Central memory CD8-positive, alpha-beta T cell (primary cell): ENCODE results near the gene BRF1.

ENCODE experiments used
- ATAC-seq: fragments of 150-1000 bp; cut with Tn5 transposase; replicated peaks from 2 replicates; pipeline ENCODE4 v1.10.0; 2022; ENCODE audit warnings: mild to moderate bottlenecking, moderate FRiP score, moderate number of reproducible peaks; ENCODE audit not compliant: poor library complexity, severe bottlenecking; ENCODE audit errors: extremely low read depth
- DNase-seq, 2 donors: peaks; one replicate each; pipeline ENCODE4 v3.0.0; 2021; ENCODE audit warnings: low spot score in 2 of 2
- H3K27ac Mint-ChIP-seq: one replicate; pipeline ENCODE4 v1.8.0; 2022; ENCODE audit warnings: low read depth, mild to moderate bottlenecking, moderate library complexity, mixed read lengths
- H3K27me3 Mint-ChIP-seq: one replicate; pipeline ENCODE4 v1.8.0; 2022; ENCODE audit warnings: mixed read lengths
- H3K36me3 Mint-ChIP-seq: one replicate; pipeline ENCODE4 v1.8.0; 2022; ENCODE audit warnings: mild to moderate bottlenecking, moderate library complexity, mixed read lengths; ENCODE audit not compliant: insufficient read depth
- H3K4me1 Mint-ChIP-seq: one replicate; pipeline ENCODE4 v1.8.0; 2022; ENCODE audit warnings: mixed read lengths
- H3K4me3 Mint-ChIP-seq: one replicate; pipeline ENCODE4 v1.8.0; 2022; ENCODE audit warnings: mild to moderate bottlenecking, moderate library complexity, mixed read lengths
- H3K9me3 Mint-ChIP-seq: one replicate; pipeline ENCODE4 v1.8.0; 2022; ENCODE audit warnings: mixed read lengths

BRF1 gene

GRCh38 chr14:105200641-105201040 lies 100.2 kb downstream of the BRF1 start:
- Mint-ChIP-seq H3K4me3 (no peak overlapping the region), H3K9me3 (no peaks in the 10 kb centered on the region), H3K27ac (no peak overlapping the region), H3K36me3 (peaks cover 11% of the 10 kb centered on the region), H3K4me1 (peaks cover 6% of the 10 kb centered on the region), H3K27me3 (peaks cover 40% of the 10 kb centered on the region)
- ATAC-seq = no peak
- DNase-seq = no peak

GRCh38 chr14:105200074-105200473 lies 100.7 kb downstream of the BRF1 start:
- no peak overlapping the region for H3K4me3 Mint-ChIP-seq
- peaks cover 11% of the 10 kb centered on the region for H3K36me3 Mint-ChIP-seq
- peak overlapping the region; percentile 13 for H3K27ac Mint-ChIP-seq
- H3K9me3 Mint-ChIP-seq = no peaks in the 10 kb centered on the region
- peaks cover 6% of the 10 kb centered on the region for H3K4me1 Mint-ChIP-seq
- peaks cover 44% of the 10 kb centered on the region for H3K27me3 Mint-ChIP-seq
- no peak for DNase-seq
- no peak for ATAC-seq

GRCh38 chr14:105199093-105199492 lies 101.7 kb downstream of the BRF1 start:
- Mint-ChIP-seq H3K27me3 (peaks cover 54% of the 10 kb centered on the region), H3K4me3 (no peak overlapping the region), H3K36me3 (peaks cover 8% of the 10 kb centered on the region), H3K4me1 (peaks cover 13% of the 10 kb centered on the region), H3K27ac (peak overlapping the region; percentile 62), H3K9me3 (no peaks in the 10 kb centered on the region)
- DNase-seq (no peak), ATAC-seq (no peak)

DNA sequence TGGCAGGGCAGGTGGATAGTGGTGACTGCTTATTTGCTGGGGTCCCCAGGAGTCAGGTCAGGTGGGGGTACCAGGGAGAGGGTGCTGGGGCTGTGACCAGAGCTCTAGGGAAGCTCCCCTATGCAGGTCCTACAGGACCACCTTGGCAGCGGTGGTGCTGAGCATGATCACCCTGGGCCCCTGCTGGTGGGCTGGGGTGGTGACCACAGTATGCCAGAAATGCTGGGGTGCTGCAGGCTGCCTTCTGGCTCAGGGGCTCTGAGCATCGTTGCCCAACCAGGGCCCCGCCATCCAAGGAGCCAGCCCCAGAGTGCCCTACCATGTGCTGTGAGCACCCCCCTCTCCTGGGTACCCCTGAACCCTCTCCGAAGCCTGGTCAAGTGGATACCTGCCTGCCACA lies 102.2 kb downstream of the BRF1 start:
- no peak overlapping the region for H3K4me3 Mint-ChIP-seq
- H3K27me3 Mint-ChIP-seq = peaks cover 59% of the 10 kb centered on the region
- peaks cover 18% of the 10 kb centered on the region for H3K4me1 Mint-ChIP-seq

DNA sequence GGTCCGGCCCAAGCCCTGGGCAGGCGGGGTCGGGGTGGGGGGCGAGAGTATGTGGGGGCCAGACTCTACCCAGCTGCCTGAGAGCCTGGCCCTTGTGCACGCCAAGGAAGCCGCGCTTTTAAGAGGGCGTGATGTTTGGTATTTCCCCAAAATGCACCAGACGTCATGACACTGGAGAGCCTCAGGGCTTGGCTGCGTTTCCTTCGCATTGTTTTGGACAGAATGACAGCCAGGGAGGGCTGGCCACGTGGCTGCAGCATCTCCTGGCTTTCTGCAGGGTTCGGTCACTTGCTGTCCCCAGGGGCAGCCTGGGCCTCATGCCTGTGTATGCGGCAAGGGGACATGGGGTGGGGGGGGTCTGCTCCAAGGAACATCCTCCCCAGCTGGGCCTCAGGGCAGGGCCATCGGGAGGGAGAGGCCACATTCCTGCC lies 103.6 kb downstream of the BRF1 start:
- Mint-ChIP-seq H3K9me3 (no peaks in the 10 kb centered on the region), H3K27ac (no peak overlapping the region), H3K4me3 (no peak overlapping the region), H3K4me1 (peaks cover 19% of the 10 kb centered on the region), H3K36me3 (peaks cover 6% of the 10 kb centered on the region), H3K27me3 (peaks cover 60% of the 10 kb centered on the region)
- ATAC-seq (no peak), DNase-seq (no peak)

More for the DNA sequence above, 102.2 kb downstream of the BRF1 start:
- peaks cover 8% of the 10 kb centered on the region for H3K36me3 Mint-ChIP-seq
- H3K27ac Mint-ChIP-seq = peak overlapping the region; percentile 62
- DNase-seq (no peak), ATAC-seq (no peak)
- H3K9me3 Mint-ChIP-seq = no peaks in the 10 kb centered on the region

DNA sequence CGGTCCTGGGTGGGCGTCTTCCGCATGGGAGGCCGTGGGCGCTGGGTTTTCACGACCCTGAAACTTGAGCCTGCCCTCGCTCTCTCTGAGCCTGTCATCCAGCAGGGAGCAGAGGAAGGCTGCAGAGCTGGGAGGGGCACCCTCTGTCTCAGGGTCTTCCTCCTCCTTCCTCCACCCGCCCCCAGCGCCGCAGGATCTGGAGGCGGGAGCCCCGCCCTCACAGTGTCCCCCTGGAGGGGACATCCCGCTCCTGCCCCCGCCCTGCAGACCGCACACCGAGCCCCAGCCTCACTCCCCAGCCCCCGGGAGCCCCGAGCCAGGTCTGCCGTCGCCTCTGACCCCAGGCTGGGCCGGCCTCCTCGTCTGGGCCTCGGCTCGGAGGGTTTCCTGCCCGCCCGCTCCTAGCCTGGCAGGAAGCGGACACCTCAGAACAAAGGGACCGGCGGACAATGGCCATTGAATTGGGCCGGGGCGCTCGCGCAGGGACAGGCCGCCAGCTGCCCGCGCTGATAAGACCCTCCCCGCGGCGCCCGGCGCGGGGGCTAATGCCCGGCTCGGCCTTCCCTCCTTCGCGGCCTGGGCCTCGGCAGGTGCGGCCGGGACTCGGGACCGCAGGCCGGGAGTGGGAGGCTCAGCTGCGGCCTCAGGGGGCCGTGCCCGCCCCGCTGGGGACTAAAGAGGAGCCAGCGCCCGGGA lies 104.4 kb downstream of the BRF1 start:
- DNase-seq (no peak), ATAC-seq (no peak)
- H3K4me1 Mint-ChIP-seq = peaks cover 19% of the 10 kb centered on the region
- H3K36me3 Mint-ChIP-seq = peaks cover 4% of the 10 kb centered on the region
- H3K27ac Mint-ChIP-seq = no peak overlapping the region
- peaks cover 60% of the 10 kb centered on the region for H3K27me3 Mint-ChIP-seq
- no peaks in the 10 kb centered on the region for H3K9me3 Mint-ChIP-seq
- H3K4me3 Mint-ChIP-seq = peak overlapping the region; percentile 50

DNA sequence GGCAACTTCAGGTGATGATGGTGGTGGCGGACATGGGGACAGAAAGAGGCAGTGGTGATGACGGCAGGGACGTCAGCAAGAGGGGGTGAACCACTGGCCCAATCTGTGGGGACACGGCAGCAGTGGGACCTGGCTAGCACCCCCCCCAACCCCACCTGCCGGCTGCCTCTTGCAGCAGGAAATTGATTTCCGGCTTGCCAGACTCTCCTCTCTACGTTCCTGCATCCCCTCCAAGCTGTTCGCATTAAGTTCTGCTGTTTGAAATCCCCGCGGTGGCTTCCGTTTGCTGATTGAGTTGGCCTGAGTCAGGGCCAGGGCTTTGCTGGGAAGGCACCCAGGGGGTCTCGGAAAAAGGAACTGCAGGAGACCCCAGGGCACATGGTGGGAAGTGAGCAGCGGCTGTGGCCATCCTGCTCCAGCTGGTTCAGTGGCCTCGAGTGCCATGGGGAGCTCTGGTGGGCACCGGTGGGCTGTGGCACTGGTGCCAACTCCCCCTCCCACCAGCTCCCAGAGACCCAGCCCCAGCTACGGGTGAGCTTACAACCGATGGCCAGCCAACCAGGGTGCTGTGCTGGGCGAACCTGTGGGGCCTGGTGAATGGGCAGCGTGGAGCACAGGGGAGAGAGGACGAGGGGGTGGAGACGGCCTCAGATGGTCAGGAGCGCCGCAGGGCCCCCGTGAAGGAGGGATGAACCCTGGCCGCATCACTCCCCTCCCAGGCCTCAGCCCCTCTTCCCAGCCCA lies 105.1 kb downstream of the BRF1 start:
- peaks cover 56% of the 10 kb centered on the region for H3K27me3 Mint-ChIP-seq
- peak overlapping the region; percentile 50 for H3K4me3 Mint-ChIP-seq
- H3K9me3 Mint-ChIP-seq = no peaks in the 10 kb centered on the region
- no peak for ATAC-seq
- H3K36me3 Mint-ChIP-seq = peaks cover 4% of the 10 kb centered on the region
- H3K27ac Mint-ChIP-seq = no peak overlapping the region
- no peak for DNase-seq
- peaks cover 19% of the 10 kb centered on the region for H3K4me1 Mint-ChIP-seq

DNA sequence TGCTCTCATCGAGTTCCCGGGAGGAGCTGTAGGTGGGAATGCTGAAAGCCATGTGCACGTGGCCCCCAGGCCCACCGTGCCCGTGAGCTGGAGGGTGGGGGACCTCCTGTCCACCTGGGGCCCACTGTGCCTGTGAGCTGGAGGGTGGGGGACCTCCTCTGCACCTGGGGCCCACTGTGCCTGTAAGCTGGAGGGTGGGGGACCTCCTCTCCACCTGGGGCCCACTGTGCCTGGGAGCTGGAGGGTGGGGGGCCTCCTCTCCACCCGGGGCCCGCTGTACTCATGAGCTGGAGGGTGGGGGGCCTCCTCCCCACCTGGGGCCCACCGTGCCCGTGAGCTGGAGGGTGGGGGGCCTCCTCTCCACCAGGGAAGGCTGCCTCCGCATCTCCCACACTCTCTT lies 105.8 kb downstream of the BRF1 start:
- ATAC-seq (no peak), DNase-seq (no peak)
- H3K4me3 Mint-ChIP-seq = no peak overlapping the region
- no peak overlapping the region for H3K27ac Mint-ChIP-seq
- H3K36me3 Mint-ChIP-seq = peaks cover 4% of the 10 kb centered on the region
- peaks cover 50% of the 10 kb centered on the region for H3K27me3 Mint-ChIP-seq
- peaks cover 19% of the 10 kb centered on the region for H3K4me1 Mint-ChIP-seq
- no peaks in the 10 kb centered on the region for H3K9me3 Mint-ChIP-seq

GRCh38 chr14:105193916-105194782 lies 106.7 kb downstream of the BRF1 start:
- peaks cover 41% of the 10 kb centered on the region for H3K27me3 Mint-ChIP-seq
- H3K27ac Mint-ChIP-seq = no peak overlapping the region

GRCh38 chr14:105192866-105193731 lies 107.7 kb downstream of the BRF1 start:
- no peak overlapping the region for H3K4me3 Mint-ChIP-seq
- DNase-seq (no peak), ATAC-seq (no peak)
- peaks cover 2% of the 10 kb centered on the region for H3K36me3 Mint-ChIP-seq
- H3K9me3 Mint-ChIP-seq = no peaks in the 10 kb centered on the region
- peaks cover 30% of the 10 kb centered on the region for H3K27me3 Mint-ChIP-seq
- no peak overlapping the region for H3K27ac Mint-ChIP-seq
- H3K4me1 Mint-ChIP-seq = peaks cover 15% of the 10 kb centered on the region

More at GRCh38 chr14:105193916-105194782, 106.7 kb downstream of the BRF1 start:
- no peaks in the 10 kb centered on the region for H3K9me3 Mint-ChIP-seq
- peaks cover 13% of the 10 kb centered on the region for H3K4me1 Mint-ChIP-seq
- ATAC-seq = no peak
- DNase-seq = no peak
- peaks cover 2% of the 10 kb centered on the region for H3K36me3 Mint-ChIP-seq
- peak overlapping the region; percentile 39 for H3K4me3 Mint-ChIP-seq

DNA sequence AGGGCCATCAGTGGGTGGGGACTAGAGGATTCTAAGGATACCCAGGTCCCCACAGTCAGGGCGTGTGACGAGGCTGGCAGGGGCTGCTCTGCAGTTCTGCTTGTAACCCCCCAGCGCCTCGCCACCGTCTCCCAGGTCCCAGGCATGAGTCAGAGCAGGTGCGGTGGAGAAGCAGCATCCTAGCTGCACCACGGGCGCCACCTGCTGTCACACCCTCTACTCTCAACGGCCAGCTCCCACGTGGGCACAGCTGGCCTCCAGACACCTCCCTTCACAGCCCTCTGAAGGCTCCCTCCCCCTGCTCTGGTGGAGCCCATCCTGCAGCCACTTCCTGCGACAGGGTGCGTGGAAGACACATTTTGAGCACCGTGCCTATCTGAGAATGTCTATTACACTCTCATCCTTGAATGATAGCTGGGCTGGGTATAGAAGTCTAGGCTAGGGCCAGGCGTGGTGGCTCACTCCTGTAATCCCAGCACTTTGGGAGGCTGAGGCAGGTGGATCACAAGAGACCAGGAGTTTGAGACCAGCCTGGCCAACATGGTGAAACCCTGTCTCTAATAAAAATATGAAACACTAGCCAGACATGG lies 112.8 kb downstream of the BRF1 start:
- peaks cover 7% of the 10 kb centered on the region for H3K36me3 Mint-ChIP-seq
- H3K27me3 Mint-ChIP-seq = peaks cover 12% of the 10 kb centered on the region
- no peak for DNase-seq
- H3K27ac Mint-ChIP-seq = no peak overlapping the region
- ATAC-seq = no peak
- no peak overlapping the region for H3K4me3 Mint-ChIP-seq
- no peaks in the 10 kb centered on the region for H3K9me3 Mint-ChIP-seq
- H3K4me1 Mint-ChIP-seq = peaks cover 5% of the 10 kb centered on the region
